ENCODE measurements around the gene GNG7. TPM values are rescaled to one million over a fixed set of nuclear protein-coding genes. Genes with fewer than 3 reads are reported as not detected.
"Not testable (repeated sequence)": the region's sequence is repeated elsewhere in the genome, so short reads cannot be mapped to it uniquely, and the experiment has no call there.

GNG7 gene
- total and polyA plus RNA-seq, 3 donors from 2014 or later, result 16.9 to 38.7 (median 25.3) TPM

DNA sequence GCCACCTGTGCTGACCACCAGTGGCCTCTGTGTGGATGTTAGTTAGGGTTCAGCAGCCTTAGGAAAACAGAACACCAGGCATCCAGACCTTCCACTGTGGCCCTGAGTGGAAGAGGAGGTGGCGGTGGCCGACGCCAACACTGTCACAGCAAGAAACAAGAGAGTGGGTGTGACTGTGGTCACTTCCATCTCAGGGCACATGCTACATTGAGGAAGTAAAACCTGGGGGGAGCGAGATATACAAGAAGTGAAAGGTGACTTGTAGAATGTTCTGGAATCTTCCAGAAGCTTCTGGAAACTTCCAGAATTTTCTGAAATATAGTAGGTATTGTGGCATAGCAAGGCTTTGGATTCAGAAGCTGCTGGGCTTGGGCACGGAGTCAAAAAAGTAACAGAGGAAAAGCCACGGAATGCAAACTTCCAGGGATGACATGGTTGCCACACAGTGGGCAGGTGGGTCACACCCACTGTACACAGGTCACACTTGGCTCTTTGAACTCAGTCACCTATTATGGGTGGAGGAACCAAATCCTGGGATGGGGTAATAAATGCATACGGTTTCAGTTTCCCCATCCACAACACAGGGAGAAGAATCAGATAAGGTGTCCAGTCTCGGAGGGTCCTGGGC, 24.3 kb downstream of the GNG7 start:
- Histone ChIP-seq H3K4me1 (peaks cover 9% of the 10 kb centered on the region), H3K4me3 (no peak overlapping the region), H3K27me3 (no peaks in the 10 kb centered on the region), H3K9me3 (no peaks in the 10 kb centered on the region), H3K27ac (no peak overlapping the region), H3K36me3 (ENCODE audit: low read depth, missing control alignments) (no peaks in the 10 kb centered on the region)
- no peak for DNase-seq
- no peak for TF ChIP-seq POLR2A (IDR thresholded peaks at IDR 0.05)
- TF ChIP-seq, protein P1, sequence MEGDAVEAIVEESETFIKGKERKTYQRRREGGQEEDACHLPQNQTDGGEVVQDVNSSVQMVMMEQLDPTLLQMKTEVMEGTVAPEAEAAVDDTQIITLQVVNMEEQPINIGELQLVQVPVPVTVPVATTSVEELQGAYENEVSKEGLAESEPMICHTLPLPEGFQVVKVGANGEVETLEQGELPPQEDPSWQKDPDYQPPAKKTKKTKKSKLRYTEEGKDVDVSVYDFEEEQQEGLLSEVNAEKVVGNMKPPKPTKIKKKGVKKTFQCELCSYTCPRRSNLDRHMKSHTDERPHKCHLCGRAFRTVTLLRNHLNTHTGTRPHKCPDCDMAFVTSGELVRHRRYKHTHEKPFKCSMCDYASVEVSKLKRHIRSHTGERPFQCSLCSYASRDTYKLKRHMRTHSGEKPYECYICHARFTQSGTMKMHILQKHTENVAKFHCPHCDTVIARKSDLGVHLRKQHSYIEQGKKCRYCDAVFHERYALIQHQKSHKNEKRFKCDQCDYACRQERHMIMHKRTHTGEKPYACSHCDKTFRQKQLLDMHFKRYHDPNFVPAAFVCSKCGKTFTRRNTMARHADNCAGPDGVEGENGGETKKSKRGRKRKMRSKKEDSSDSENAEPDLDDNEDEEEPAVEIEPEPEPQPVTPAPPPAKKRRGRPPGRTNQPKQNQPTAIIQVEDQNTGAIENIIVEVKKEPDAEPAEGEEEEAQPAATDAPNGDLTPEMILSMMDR (IDR thresholded peaks at IDR 0.05), result no peak
- 63 to 74% methylated on average over 8 of the region's 8 CpGs for whole genome bisulfite sequencing, 2 donors
- intact Hi-C loops (cut with DNase I; ENCODE audit: low total_unique reads), result no loop called here

DNA sequence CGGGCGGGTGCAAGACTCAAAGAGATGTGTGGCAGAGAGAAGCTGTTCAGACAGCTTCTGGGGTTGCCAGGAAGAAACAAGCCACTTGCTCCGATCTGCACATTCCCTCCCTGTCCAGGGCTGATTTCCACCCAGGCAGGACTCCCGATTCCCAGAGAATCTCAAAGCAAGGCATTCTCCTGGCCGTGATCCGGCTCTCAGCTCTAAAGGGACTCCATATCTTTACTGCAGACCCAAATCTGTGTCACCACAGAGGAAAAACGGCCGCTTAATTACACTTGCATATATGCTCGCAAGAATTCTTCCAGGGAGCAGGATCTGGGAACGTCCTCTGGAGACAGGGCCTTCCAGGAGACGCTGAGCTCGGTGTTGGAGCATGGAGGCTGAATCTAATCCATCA, 25.7 kb downstream of the GNG7 start:
- TF ChIP-seq, protein P1 (IDR thresholded peaks at IDR 0.05), result no peak
- no peak for TF ChIP-seq POLR2A (IDR thresholded peaks at IDR 0.05)
- DNase-seq, result no peak
- H3K4me3 ChIP-seq, result no peak overlapping the region
- 60 to 64% methylated on average over 12 of the region's 12 CpGs for WGBS, 2 donors
- intact Hi-C loops (cut with DNase I; ENCODE audit: low total_unique reads), result no loop called here
- H3K4me1 ChIP-seq, result peaks cover 9% of the 10 kb centered on the region
- H3K27ac ChIP-seq, result no peak overlapping the region
- no peaks in the 10 kb centered on the region for H3K36me3 ChIP-seq (ENCODE audit: low read depth, missing control alignments)
- no peaks in the 10 kb centered on the region for H3K27me3 ChIP-seq
- H3K9me3 ChIP-seq, result no peaks in the 10 kb centered on the region

DNA sequence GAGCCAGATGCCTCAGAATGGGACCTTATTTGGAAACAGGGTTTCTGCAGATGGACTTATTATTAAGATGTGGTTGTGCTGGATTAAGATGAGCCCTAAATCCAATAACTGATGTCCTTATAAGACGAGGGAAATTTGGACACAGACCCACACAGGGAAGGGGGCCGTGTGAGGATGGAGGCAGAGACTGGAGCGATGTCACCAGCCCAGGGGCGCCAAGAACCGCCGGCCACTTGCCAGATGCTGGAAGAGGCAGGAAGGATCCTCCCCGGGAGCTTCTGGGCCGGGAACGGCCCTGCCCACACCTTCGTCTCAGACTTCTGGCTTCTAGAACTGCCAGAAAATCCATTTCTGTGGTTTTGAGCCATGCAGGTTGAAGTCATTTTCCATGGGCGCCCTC, 26.6 kb downstream of the GNG7 start:
- intact Hi-C loops (cut with DNase I; ENCODE audit: low total_unique reads), result no loop called here
- no peaks in the 10 kb centered on the region for H3K9me3 ChIP-seq
- peaks cover 9% of the 10 kb centered on the region for H3K4me1 ChIP-seq
- TF ChIP-seq POLR2A (IDR thresholded peaks at IDR 0.05), result no peak
- TF ChIP-seq, protein P1 (IDR thresholded peaks at IDR 0.05), result no peak
- H3K27me3 ChIP-seq, result no peaks in the 10 kb centered on the region
- no peak overlapping the region for H3K27ac ChIP-seq
- DNase-seq, result no peak
- no peak overlapping the region for H3K4me3 ChIP-seq
- H3K36me3 ChIP-seq (ENCODE audit: low read depth, missing control alignments), result no peaks in the 10 kb centered on the region
- WGBS, 2 donors, result 29 to 39% methylated on average over 11 of the region's 11 CpGs

DNA sequence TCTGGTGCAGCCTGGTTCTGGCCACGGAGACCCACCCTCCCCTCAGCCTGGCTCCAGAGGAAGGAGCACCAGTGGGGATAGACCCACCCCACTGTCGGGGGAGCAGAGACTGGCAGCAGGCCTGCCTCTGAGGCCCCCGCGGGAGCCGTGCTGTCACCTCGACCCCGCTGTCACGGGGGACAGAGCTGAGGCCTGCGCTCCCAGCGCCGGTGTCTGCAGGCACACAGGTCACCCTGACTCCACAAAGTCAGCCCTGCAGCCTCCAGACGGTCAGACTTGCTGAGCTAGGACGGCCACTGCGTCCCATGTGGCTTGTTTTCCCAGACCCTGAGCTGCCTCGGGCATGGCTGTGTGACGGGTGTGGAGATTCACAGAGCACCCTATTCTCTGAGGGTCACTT, 32.3 kb downstream of the GNG7 start:
- Histone ChIP-seq H3K36me3 (ENCODE audit: low read depth, missing control alignments) (no peaks in the 10 kb centered on the region), H3K4me3 (no peak overlapping the region), H3K27me3 (no peaks in the 10 kb centered on the region), H3K9me3 (no peaks in the 10 kb centered on the region), H3K4me1 (peaks cover 5% of the 10 kb centered on the region), H3K27ac (no peak overlapping the region)
- DNase-seq, result no peak
- intact Hi-C loops (cut with DNase I; ENCODE audit: low total_unique reads), result no loop called here
- TF ChIP-seq, protein P1 (IDR thresholded peaks at IDR 0.05), result no peak
- TF ChIP-seq POLR2A (IDR thresholded peaks at IDR 0.05), result no peak
- WGBS, 2 donors, result 83 to 86% methylated on average over 1 to 16 of the region's 16 CpGs

DNA sequence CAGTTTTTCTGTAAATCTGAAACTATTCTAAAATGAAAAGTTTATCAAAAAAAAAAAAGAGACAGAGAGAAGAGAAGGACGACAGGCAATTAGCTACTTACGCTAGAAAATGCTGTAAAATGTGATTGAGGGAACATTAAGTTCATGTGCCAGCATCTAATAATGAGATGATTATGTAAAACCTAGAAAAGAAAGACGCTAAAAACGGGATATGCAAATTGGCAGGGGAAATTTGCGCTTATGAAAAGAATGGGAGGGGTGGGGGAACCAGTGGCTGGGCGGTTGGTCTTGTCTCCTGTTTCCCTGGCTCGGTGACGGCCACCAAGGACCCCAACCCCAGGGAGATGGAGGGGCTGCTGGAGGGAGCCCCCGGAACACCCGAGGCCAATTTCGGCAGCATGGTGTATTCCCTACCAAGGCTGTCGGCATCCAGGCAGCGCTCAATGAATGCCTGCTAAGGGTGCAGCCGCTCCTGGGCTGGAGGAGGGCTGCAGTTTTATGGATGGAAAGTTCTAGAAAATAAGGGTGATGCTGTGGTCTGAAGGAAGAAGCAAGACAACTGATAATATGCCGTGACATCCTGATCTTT, 34.2 kb downstream of the GNG7 start:
- intact Hi-C loops (cut with DNase I; ENCODE audit: low total_unique reads), result no loop called here
- H3K27me3 ChIP-seq, result no peaks in the 10 kb centered on the region
- no peaks in the 10 kb centered on the region for H3K9me3 ChIP-seq
- no peak overlapping the region for H3K27ac ChIP-seq
- no peaks in the 10 kb centered on the region for H3K4me1 ChIP-seq
- WGBS, 2 donors, result 68 to 76% methylated on average over 15 of the region's 15 CpGs
- no peak for DNase-seq
- H3K36me3 ChIP-seq (ENCODE audit: low read depth, missing control alignments), result no peaks in the 10 kb centered on the region
- no peak overlapping the region for H3K4me3 ChIP-seq
- TF ChIP-seq POLR2A (IDR thresholded peaks at IDR 0.05), result no peak
- TF ChIP-seq, protein P1 (IDR thresholded peaks at IDR 0.05), result no peak

DNA sequence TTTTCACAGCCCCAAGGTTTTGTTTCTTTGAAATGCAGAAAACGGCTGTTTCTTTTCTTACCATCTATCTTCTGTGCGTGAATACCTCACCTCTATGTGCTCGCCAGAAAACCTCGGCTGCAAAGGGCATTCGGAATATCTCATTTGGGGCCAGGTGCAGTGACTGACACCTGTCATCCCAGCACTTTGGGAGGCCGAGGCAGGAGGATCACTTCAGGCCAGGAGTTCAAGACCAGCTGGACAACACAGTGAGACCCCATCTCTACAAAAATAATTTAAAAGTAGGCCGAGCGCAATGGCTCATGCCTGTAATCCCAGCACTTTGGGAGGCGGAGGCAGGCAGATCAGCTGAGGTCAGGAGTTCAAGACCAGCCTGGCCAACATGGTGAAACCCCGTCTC, 35.1 kb downstream of the GNG7 start:
- H3K9me3 ChIP-seq; H3K4me1 ChIP-seq; H3K36me3 ChIP-seq (ENCODE audit: low read depth, missing control alignments); intact Hi-C loops (cut with DNase I; ENCODE audit: low total_unique reads); H3K4me3 ChIP-seq; H3K27me3 ChIP-seq; H3K27ac ChIP-seq; DNase-seq: not testable (repeated sequence)
- WGBS, 2 donors, result 89 to 91% methylated on average over 10 of the region's 10 CpGs

Data from testis (tissue), 3 donors.